Choroid plexus epithelial cell (primary cell): Measurements from ENCODE around the gene PLSCR1.
"Not testable (repeated sequence)": the region's sequence is repeated elsewhere in the genome, so short reads cannot be mapped to it uniquely, and the experiment has no call there.

Source experiments
- DNase-seq: peaks from one replicate; pipeline ENCODE4 v3.0.0-alpha.2; 2010; ENCODE audit warnings: low read depth
- H3K4me3 ChIP-seq: 2 replicates; pipeline ENCODE4 v1.5.1; 2011; ENCODE audit warnings: low read depth, mild to moderate bottlenecking, control low read depth, low read length, moderate library complexity
- TF ChIP-seq, protein P1 (sequence below): conservative IDR thresholded peaks from 2 replicates; pipeline ENCODE4 v1.5.1; 2011; ENCODE audit warnings: low read depth, mild to moderate bottlenecking, control low read depth, inconsistent platforms, low read length, moderate library complexity

PLSCR1 gene

DNA sequence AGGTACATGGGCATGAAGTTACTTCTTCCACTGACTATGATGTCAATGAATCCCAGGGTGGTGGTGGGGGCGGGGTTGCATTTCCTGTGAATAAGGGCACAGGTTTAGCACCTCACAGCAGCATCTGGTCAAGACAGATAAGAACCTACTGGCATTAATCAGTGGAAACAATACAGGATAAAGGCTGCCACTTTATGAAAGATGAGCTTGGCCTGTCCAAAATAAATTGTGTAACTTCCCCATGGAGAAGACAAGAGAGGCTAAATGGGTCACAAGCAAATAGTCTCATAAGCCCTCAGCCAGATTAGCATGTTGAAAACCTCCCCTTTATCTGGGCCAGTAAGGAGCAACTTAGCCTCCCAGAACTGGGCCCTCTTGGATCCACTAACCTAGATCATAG is 47.7 kb downstream of the PLSCR1 start:
- TF ChIP-seq, protein P1, sequence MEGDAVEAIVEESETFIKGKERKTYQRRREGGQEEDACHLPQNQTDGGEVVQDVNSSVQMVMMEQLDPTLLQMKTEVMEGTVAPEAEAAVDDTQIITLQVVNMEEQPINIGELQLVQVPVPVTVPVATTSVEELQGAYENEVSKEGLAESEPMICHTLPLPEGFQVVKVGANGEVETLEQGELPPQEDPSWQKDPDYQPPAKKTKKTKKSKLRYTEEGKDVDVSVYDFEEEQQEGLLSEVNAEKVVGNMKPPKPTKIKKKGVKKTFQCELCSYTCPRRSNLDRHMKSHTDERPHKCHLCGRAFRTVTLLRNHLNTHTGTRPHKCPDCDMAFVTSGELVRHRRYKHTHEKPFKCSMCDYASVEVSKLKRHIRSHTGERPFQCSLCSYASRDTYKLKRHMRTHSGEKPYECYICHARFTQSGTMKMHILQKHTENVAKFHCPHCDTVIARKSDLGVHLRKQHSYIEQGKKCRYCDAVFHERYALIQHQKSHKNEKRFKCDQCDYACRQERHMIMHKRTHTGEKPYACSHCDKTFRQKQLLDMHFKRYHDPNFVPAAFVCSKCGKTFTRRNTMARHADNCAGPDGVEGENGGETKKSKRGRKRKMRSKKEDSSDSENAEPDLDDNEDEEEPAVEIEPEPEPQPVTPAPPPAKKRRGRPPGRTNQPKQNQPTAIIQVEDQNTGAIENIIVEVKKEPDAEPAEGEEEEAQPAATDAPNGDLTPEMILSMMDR: no peak
- no peak overlapping the region for H3K4me3 ChIP-seq
- DNase-seq: no peak

DNA sequence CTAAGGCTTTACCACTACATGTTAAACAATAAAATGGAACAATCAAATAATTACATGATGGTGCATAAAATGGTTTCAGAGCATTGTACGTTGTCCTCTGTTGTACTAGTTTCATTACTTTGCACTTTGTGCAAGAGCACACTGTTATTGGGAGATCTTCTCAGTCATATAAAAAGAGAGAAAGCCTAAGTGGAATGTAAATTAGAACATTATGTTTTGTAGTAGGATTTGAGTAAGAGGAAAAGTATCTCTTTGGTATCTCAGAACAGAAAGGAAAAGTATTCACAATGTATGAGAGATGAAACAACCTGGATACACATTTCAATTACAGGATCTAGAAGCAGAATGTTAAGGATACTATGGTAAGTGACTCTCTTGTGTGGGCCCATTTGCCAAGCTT is 48.2 kb downstream of the PLSCR1 start:
- no peak for DNase-seq
- TF ChIP-seq, protein P1: no peak
- no peak overlapping the region for H3K4me3 ChIP-seq

DNA sequence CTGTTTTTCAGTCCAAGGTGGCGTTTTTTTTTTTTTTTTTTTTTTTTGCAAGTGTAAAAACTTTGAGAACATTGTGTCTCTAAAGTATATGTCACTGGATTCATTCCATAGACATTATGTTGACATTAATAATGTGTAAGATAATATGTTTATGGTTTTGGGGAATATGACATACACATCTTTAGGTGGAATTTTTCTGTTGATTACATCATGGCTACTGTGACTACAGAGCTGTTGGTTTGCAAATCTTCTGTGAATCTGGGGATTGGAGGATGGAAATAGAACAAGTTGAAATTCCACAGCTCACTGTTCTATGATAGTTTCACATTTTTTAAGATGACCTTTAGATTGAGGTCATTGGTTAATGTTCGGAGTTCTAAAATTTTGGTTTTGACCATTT is 50.6 kb downstream of the PLSCR1 start:
- no peak overlapping the region for H3K4me3 ChIP-seq
- TF ChIP-seq, protein P1: no peak
- peak; percentile 89 for DNase-seq

DNA sequence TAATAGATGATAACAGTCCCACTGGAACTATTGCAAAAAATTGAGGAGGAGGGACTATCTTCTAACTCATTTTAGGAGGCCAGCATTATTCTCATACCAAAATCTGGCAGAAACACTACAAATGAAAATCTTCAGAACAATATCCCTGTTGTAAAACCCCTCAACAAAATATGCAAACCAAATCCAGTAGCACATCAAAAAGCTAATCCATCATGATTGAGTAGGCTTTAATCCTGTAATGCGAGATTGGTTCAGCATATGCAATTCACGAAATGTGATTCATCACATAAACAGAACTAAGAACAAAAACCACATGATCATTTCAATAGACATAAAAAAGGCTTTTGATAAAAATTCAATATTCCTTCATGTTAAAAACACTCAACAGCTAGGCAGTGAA is 51.2 kb downstream of the PLSCR1 start:
- no peak overlapping the region for H3K4me3 ChIP-seq
- TF ChIP-seq, protein P1: no peak
- peak; percentile 60 for DNase-seq

DNA sequence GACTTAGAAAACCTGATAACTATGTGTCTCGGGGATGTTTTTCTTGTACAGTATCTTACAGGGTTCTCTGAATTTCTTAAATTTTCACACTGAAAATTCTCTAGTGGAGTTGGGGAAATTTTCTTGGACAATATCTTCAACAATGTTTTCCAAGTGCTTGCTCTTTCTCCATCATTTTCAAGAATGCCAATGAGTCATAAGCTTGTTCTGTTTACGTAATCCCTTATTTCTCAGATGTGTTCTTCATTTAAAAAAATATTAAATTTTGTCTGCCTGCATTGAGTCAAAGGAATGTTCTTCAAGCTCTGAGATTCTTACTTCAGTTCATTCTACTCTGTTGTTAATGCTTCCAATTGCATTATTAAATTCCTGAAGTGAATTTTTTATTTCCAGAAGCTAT is 53.1 kb downstream of the PLSCR1 start:
- DNase-seq: peak; percentile 53
- TF ChIP-seq, protein P1: no peak
- H3K4me3 ChIP-seq: no peak overlapping the region

DNA sequence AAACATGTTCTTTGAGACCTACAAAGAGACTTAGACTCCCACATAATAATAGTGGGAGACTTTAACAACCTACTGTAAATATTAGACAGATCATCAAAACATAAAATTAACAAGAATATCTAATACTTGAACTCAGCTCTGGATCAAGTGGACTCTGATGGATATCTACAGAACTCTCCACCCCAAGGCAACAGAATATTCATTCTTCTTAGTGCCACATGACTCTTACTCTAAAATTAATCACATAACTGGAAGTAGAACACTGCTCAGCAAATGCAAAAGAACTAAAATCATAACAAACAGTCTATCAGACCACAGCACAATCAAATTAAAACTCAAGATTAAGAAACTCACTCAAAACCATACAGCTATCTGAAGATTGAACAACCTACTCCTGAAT is 59.1 kb downstream of the PLSCR1 start:
- no peak for DNase-seq
- no peak overlapping the region for H3K4me3 ChIP-seq
- TF ChIP-seq, protein P1: no peak

DNA sequence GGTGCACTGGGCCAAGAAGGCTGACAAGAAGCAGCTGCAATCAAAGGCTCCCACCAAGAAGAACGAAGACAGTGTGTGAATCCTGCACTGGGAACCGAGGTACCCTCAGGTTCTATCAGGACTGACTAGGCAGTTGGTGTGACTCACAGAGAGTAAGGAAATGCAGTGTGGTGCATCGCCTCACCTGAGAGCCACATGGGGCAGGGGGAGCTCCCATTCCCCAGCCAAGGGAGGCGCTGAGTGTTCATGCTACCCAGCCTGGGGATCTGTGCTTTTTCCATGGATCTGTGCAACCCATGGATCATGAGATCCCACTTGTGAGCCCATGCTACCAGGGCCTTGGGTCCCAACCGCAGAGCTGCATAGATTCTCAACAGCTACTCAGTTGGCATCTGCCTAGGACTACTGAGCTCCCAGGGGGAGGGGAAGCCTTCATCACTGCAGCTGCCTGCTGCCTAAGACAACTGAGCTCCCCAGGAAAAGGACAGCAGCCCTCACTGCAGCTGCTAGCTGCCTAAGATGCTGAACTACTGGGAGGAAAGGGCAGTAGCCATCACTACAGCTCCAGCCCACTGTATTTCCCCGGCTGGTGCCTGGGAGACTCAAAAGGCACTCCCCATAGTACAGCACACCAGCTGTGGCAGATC is 68.2 kb downstream of the PLSCR1 start:
- no peak overlapping the region for H3K4me3 ChIP-seq
- TF ChIP-seq, protein P1: no peak
- no peak for DNase-seq

DNA sequence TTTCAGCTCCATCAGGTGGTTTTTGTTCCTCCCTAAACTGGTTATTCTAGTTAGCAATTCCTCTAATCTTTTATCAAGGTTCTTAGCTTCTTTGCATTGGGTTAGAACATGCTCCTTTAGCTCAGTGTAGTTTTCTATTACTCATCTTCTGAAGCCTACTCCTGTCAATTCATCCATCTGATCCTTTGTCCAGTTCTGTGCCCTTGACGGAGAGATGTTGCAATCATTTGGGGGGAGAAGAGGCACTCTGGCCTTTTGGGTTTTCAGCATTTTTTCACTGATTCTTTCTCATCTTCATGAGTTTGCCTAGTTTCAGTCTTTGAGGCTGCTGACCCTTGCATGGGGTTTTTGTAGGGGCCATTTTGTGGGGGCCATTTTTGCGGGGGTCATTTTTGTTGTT is 69.4 kb downstream of the PLSCR1 start:
- peak; percentile 54 for DNase-seq
- not testable (repeated sequence) for H3K4me3 ChIP-seq
